Chondrocyte (in vitro differentiated cells): ENCODE measurements around the gene KANK4. TPM values are rescaled to one million over a fixed set of nuclear protein-coding genes. Genes with fewer than 3 reads are reported as not detected.
A peak's percentile ranks its signal among the peaks of the same experiment; 100 is the strongest.

Source experiments
- DNase-seq: peaks from one replicate; pipeline ENCODE4 v3.0.0; 2021; ENCODE audit warnings: mixed read lengths, low spot score
- H3K27ac Mint-ChIP-seq: one replicate; pipeline ENCODE4 v1.8.0; 2021; ENCODE audit warnings: mild to moderate bottlenecking, moderate library complexity, mixed read lengths; ENCODE audit not compliant: unreplicated experiment
- H3K27me3 Mint-ChIP-seq: 2 replicates; pipeline ENCODE4 v1.8.0; 2021; ENCODE audit warnings: low read depth, mixed read lengths
- H3K36me3 Mint-ChIP-seq: 2 replicates; pipeline ENCODE4 v1.8.0; 2021; ENCODE audit warnings: low read depth, mixed read lengths
- H3K4me1 Mint-ChIP-seq: 2 replicates; pipeline ENCODE4 v1.8.0; 2021; ENCODE audit warnings: low read depth, mild to moderate bottlenecking, mixed read lengths
- H3K4me3 Mint-ChIP-seq: one replicate; pipeline ENCODE4 v1.8.0; 2021; ENCODE audit warnings: mild to moderate bottlenecking, moderate library complexity, mixed read lengths; ENCODE audit not compliant: unreplicated experiment
- H3K9me3 Mint-ChIP-seq: 2 replicates; pipeline ENCODE4 v1.8.0; 2021; ENCODE audit warnings: low read depth, mixed read lengths
- total RNA-seq: library from RNA; stranded (reverse); gene quantifications from 3 replicates; pipeline ENCODE4 v1.2.1, GENCODE V29; 2021
- TF ChIP-seq, protein P1 (sequence below): fragments of 200-600 bp; sonication (generic); IDR thresholded peaks from 2 replicates; pipeline ENCODE4 v1.5.0; 2021; ENCODE audit warnings: antibody characterized with exemption, mild to moderate bottlenecking, moderate library complexity

KANK4 gene
- total RNA-seq, 1 donor from 2014 or later = 1.4 TPM

DNA sequence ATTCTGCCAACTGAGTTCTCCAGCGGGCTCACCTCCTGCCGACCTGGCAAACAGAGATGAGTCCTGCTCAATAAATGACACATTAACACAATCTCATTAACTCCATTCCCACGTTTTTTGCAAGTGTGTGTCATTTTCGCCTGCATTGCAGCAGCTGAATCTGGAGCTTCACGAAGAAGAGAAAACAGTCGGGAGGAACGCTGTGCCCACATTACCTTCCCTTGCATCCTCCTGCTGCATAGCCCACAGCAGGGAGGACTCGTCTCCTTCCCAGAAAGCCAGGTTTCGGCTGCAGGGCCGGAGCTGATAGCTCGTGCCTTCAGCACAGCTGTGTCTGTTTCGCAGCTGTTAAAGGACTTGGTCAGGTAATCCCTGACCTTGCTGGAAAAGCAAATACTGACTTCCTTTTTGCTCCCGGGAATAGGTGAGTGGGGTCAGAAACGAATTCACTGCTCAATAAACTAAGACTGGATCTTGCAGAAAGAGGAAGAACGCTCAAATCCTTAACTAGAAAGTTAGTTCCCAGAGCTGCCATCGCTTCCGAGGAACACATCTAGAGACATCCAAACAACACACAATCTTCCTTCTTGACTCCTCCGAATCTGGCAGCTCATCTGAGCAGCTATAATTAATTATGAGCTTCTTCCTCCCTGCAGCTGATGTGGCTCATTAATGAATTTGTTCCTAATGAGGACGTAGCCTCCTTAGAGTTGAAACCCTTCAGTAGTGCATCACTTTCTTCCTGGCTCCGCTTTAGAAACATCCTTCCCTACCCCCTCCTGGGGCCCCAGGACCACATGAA, 33.0 kb downstream of the KANK4 start:
- Mint-ChIP-seq H3K27ac (peak overlapping the region; percentile 1), H3K4me3 (peak overlapping the region; percentile 55), H3K9me3 (no peaks in the 10 kb centered on the region), H3K36me3 (no peaks in the 10 kb centered on the region), H3K27me3 (peaks cover 47% of the 10 kb centered on the region), H3K4me1 (peaks cover 21% of the 10 kb centered on the region)
- TF ChIP-seq, protein P1, sequence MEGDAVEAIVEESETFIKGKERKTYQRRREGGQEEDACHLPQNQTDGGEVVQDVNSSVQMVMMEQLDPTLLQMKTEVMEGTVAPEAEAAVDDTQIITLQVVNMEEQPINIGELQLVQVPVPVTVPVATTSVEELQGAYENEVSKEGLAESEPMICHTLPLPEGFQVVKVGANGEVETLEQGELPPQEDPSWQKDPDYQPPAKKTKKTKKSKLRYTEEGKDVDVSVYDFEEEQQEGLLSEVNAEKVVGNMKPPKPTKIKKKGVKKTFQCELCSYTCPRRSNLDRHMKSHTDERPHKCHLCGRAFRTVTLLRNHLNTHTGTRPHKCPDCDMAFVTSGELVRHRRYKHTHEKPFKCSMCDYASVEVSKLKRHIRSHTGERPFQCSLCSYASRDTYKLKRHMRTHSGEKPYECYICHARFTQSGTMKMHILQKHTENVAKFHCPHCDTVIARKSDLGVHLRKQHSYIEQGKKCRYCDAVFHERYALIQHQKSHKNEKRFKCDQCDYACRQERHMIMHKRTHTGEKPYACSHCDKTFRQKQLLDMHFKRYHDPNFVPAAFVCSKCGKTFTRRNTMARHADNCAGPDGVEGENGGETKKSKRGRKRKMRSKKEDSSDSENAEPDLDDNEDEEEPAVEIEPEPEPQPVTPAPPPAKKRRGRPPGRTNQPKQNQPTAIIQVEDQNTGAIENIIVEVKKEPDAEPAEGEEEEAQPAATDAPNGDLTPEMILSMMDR = no peak
- no peak for DNase-seq

DNA sequence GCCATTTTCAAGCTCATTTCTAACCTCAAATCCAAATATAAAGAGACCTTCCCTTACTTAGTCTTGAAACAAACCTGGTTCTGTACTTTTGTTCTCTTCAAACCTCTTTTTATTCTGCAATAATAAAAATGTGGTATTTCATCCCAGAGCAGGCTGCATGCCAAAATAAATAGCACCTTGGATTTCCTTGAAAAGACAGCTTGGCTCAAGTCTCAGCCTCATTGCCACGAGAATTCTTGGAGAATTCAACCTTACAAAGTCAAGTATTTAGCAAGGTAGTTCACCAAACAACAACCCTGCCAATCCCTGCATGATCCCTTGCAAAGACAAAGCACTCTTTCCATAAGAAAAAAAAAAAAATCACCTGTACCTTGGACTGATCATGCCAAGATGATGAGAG, 33.8 kb downstream of the KANK4 start:
- Mint-ChIP-seq H3K4me3 (peak overlapping the region; percentile 55), H3K27me3 (peaks cover 48% of the 10 kb centered on the region), H3K9me3 (peaks cover 5% of the 10 kb centered on the region), H3K27ac (no peak overlapping the region), H3K4me1 (peaks cover 21% of the 10 kb centered on the region), H3K36me3 (no peaks in the 10 kb centered on the region)
- TF ChIP-seq, protein P1 = no peak
- DNase-seq = no peak

GRCh38 chr1:62283986-62284385, 35.2 kb downstream of the KANK4 start:
- Mint-ChIP-seq H3K27ac (no peak overlapping the region), H3K36me3 (no peaks in the 10 kb centered on the region), H3K4me3 (no peak overlapping the region), H3K27me3 (peaks cover 39% of the 10 kb centered on the region), H3K9me3 (peaks cover 5% of the 10 kb centered on the region), H3K4me1 (peaks cover 27% of the 10 kb centered on the region)
- TF ChIP-seq, protein P1 = no peak
- DNase-seq = no peak

DNA sequence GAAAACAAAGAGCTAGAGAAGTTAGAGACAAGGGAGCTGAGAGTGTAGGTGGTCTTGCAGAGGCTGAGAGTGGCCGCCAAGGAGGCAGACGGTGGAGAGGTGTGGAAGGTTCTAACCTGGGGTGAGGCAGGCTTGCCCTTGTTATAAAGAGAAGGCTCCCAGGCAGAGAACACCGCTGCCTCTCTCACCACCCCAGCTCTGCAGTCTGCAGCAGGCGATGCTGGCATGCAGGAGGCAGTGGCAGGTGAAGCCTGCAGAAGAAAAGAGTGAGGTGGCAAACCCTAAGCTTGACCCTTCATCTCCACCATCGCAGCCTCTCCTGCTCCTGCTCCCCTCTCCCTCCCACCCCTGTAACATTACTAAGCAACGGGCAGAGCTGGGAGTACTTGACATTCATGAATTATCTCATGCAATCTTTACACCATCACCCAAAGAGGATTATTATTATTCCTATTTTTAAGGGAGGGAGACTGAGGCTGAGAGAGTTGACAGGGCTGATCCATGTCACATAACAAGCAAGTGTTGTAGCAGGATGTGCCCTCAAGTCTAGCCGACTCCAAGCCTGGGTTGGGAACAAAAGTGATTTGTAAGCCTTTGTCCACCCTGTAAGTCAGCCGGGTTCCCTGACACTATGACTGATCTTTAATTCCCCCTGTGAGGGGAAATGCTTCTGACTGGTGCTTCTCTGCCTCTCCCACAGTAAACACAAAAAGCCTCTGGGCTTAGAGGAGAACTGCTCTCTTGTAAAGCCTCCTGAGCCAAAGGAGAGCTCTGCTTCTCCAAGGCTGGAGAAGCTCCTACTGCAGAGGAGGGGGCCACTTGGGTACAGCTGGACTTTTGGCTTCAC, 36.1 kb downstream of the KANK4 start:
- no peaks in the 10 kb centered on the region for H3K36me3 Mint-ChIP-seq
- peaks cover 38% of the 10 kb centered on the region for H3K27me3 Mint-ChIP-seq
- H3K9me3 Mint-ChIP-seq = peaks cover 5% of the 10 kb centered on the region
- H3K27ac Mint-ChIP-seq = no peak overlapping the region
- no peak overlapping the region for H3K4me3 Mint-ChIP-seq
- peaks cover 27% of the 10 kb centered on the region for H3K4me1 Mint-ChIP-seq
- DNase-seq = no peak
- TF ChIP-seq, protein P1 = no peak

DNA sequence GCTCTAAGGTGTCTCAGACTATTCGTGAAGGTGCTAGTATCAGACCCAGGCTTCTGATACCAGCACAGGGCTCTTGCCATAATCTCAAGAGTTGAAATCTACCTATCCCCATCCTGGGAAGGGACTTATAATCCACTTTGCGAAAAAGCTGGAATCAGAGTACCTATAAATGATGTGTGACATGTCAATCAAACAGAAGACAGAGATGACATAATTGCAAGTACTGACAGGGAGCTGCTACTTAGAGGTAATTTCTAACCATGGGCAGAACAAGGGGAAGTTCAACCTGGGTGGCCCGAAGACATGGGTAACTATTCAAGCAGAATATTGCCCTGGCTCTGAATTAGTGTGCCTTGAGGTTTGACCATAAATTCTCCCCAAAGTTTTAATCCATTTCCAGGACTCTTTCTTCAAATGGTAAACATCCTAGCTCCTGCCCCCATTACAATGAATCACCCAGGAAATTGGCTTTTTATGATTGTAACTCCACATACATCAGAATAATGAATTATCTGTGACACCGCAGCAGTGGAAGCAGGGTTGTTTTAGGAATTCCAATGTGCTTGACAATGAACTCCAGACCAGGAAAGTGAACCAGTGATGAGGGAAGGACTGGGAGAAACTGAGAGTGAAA, 37.2 kb downstream of the KANK4 start:
- Mint-ChIP-seq H3K4me3 (no peak overlapping the region), H3K9me3 (peaks cover 12% of the 10 kb centered on the region), H3K27ac (no peak overlapping the region), H3K27me3 (peaks cover 28% of the 10 kb centered on the region), H3K4me1 (peaks cover 24% of the 10 kb centered on the region), H3K36me3 (no peaks in the 10 kb centered on the region)
- DNase-seq = no peak
- TF ChIP-seq, protein P1 = no peak
